ENCODE results near the gene MTRF1L. TPM values are rescaled to one million over a fixed set of nuclear protein-coding genes. Genes with fewer than 3 reads are reported as not detected.
"Not testable (repeated sequence)": the region's sequence is repeated elsewhere in the genome, so short reads cannot be mapped to it uniquely, and the experiment has no call there.

Gene MTRF1L
- total RNA-seq, 1 donor from 2014 or later: 6.3 TPM

DNA sequence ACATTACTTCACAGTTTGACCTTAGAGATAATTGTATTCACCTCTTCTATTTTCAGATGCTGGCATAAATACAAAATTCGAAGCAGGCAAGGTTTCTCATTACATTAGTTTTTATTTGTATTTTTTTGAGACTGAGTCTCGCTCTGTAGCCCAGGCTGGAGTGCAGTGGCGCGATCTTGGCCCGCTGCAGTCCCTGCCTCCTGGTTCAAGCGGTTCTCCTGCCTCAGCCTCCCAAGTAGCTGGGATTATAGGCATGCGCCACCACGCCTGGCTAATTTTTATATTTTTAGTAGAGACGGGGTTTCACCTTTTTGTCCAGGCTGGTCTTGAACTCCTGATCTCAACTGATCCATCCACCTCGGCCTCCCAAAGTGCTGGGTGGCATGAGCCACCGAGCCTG lies 17.2 kb downstream of the MTRF1L start:
- H3K4me3 ChIP-seq (ENCODE audit: low read length in 3 of 3): peak overlapping the region in 1 of 3 donors; percentile 86
- not testable (repeated sequence) for H3K9me3 ChIP-seq (ENCODE audit: control insufficient read depth in 3 of 3, low read length in 3 of 3); H3K36me3 ChIP-seq (ENCODE audit: control insufficient read depth in 3 of 3, insufficient read depth in 3 of 3, low read length in 3 of 3); H3K27me3 ChIP-seq (ENCODE audit: control insufficient read depth in 3 of 3, insufficient read depth in 3 of 3, low read length in 3 of 3); H3K9ac ChIP-seq (ENCODE audit: low read depth in 1 of 3, low read length in 3 of 3); H3K27ac ChIP-seq (ENCODE audit: low read depth, low read length)
- H3K4me1 ChIP-seq (ENCODE audit: control insufficient read depth in 3 of 3, insufficient read depth in 3 of 3, low read length in 3 of 3): peaks cover 13 to 28% (median 18%) of the 10 kb centered on the region in 3 donors

DNA sequence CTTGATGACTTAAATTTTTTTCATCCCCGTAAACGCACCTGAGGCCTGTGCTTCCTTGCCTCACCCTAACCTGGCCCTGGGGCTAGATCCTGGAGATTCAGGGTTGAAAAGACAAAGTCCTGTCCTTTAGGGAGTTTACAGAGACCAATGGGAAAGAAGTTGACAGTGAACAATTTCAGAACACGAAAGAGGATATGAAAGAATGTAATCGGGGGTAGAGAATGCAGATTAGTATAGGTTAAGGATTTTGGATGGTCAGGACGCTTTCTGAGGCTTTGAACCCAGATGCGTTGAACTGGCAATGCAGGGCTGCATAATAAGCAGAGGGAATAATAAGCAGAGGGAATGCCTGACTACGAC lies 18.0 kb downstream of the MTRF1L start:
- H3K9ac ChIP-seq (ENCODE audit: low read depth in 1 of 3, low read length in 3 of 3): peak overlapping the region; percentile 60 to 95 (median 84)
- H3K4me1 ChIP-seq (ENCODE audit: control insufficient read depth in 3 of 3, insufficient read depth in 3 of 3, low read length in 3 of 3): peaks cover 13 to 28% (median 18%) of the 10 kb centered on the region in 3 donors
- H3K27ac ChIP-seq (ENCODE audit: low read depth, low read length): peak overlapping the region; percentile 83
- peaks cover 0 to 3% (median 0%) of the 10 kb centered on the region in 3 donors for H3K36me3 ChIP-seq (ENCODE audit: control insufficient read depth in 3 of 3, insufficient read depth in 3 of 3, low read length in 3 of 3)
- H3K27me3 ChIP-seq (ENCODE audit: control insufficient read depth in 3 of 3, insufficient read depth in 3 of 3, low read length in 3 of 3): no peaks in the 10 kb centered on the region
- peak overlapping the region; percentile 86 to 98 (median 91) for H3K4me3 ChIP-seq (ENCODE audit: low read length in 3 of 3)
- no peaks in the 10 kb centered on the region for H3K9me3 ChIP-seq (ENCODE audit: control insufficient read depth in 3 of 3, low read length in 3 of 3)

DNA sequence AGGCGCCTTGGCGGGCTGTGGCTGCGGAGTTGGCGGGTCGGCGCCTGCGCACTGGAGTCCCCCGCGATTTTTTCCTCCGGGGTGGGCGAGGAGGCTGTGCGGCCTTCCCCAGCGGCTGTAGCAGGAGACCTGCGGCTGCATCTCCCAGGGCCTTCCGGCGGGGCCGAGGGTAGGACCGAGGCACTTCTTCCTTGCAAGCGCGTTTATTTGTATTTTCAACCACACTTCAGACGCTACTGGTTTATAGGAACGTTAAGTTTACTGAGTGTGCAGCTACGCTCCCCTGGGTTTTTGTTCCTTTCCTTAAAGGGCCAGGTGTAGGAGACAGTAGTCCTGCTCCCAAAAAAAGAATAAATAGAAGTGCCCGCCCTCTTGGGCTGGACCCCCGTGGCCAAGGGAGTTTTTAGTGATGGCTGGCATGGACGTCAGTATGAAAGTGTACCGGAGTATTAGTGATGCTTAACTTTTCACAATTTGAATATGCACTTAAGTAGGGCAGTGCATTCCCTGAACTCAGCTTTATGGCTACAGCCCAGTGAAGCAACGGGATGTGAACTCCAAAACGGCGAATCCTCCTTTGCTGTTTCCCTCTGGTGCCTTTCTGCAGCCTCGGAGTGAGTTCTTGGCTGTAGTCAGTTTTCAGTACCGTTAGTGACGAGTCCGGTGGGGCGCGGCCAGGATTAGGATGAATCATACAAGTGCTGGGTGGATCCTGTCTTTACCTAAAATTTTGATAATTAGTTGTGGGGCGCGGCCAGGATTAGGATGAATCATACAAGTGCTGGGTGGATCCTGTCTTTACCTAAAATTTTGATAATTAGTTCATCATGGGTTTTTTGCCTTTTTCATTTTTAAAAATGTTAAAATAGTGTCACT lies 18.6 kb downstream of the MTRF1L start:
- H3K27ac ChIP-seq (ENCODE audit: low read depth, low read length): peak overlapping the region; percentile 83
- peak overlapping the region; percentile 86 to 98 (median 91) for H3K4me3 ChIP-seq (ENCODE audit: low read length in 3 of 3)
- no peaks in the 10 kb centered on the region for H3K27me3 ChIP-seq (ENCODE audit: control insufficient read depth in 3 of 3, insufficient read depth in 3 of 3, low read length in 3 of 3)
- peaks cover 0 to 3% (median 0%) of the 10 kb centered on the region in 3 donors for H3K36me3 ChIP-seq (ENCODE audit: control insufficient read depth in 3 of 3, insufficient read depth in 3 of 3, low read length in 3 of 3)
- H3K9me3 ChIP-seq (ENCODE audit: control insufficient read depth in 3 of 3, low read length in 3 of 3): no peaks in the 10 kb centered on the region
- peak overlapping the region; percentile 84 to 95 (median 91) for H3K9ac ChIP-seq (ENCODE audit: low read depth in 1 of 3, low read length in 3 of 3)
- peaks cover 13 to 28% (median 18%) of the 10 kb centered on the region in 3 donors for H3K4me1 ChIP-seq (ENCODE audit: control insufficient read depth in 3 of 3, insufficient read depth in 3 of 3, low read length in 3 of 3)

DNA sequence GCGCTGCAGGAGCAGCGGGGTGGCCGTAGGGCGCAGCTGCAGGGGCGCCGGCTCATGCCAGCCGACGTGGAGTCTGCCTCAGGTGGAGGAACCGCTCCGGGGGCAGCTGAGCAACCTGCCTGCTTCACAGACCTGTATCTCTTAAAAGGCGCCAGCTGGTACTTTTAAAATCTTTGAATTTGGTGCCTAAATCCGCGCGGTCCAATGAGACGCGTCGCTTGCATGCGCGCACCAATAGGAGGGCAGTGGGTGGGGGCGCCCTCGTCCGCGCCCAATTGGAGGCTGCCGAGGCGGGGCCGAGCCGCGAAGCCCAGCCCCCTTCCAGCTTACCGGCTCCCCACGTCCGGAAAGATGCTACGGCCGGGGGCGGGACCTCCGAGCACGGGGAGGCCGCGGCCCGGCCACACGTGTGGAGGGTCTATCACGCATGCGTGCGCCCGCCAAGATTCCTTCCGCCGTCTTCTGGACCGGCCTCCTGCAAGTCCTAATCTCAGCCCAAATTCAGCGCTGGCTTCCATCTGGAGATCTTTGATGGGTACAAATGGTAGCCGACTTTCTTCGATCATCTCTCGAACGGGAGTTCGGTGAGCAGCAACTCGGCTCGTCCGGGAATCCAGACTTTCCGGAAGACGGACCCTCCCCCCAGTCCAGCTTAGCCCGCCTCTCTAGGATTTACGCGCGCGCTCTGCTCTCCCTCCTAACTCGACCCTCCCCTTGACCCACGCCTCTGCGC lies 19.4 kb downstream of the MTRF1L start, which contains the start of gene FBXO5:
Gene FBXO5, minus strand, starts transcription at position 138 of the 733 bp plus-strand sequence. Its CDS starts 82 bp downstream, at position 56.
- no peaks in the 10 kb centered on the region for H3K27me3 ChIP-seq (ENCODE audit: control insufficient read depth in 3 of 3, insufficient read depth in 3 of 3, low read length in 3 of 3)
- H3K9me3 ChIP-seq (ENCODE audit: control insufficient read depth in 3 of 3, low read length in 3 of 3): no peaks in the 10 kb centered on the region
- peaks cover 13 to 28% (median 18%) of the 10 kb centered on the region in 3 donors for H3K4me1 ChIP-seq (ENCODE audit: control insufficient read depth in 3 of 3, insufficient read depth in 3 of 3, low read length in 3 of 3)
- peaks cover 0 to 3% (median 0%) of the 10 kb centered on the region in 3 donors for H3K36me3 ChIP-seq (ENCODE audit: control insufficient read depth in 3 of 3, insufficient read depth in 3 of 3, low read length in 3 of 3)
- peak within 1 kb of the TSS; percentile 84 to 95 (median 91) for H3K9ac ChIP-seq (ENCODE audit: low read depth in 1 of 3, low read length in 3 of 3)
- H3K4me3 ChIP-seq (ENCODE audit: low read length in 3 of 3): peak within 1 kb of the TSS; percentile 86 to 98 (median 91)
- H3K27ac ChIP-seq (ENCODE audit: low read depth, low read length): peak within 1 kb of the TSS; percentile 83

DNA sequence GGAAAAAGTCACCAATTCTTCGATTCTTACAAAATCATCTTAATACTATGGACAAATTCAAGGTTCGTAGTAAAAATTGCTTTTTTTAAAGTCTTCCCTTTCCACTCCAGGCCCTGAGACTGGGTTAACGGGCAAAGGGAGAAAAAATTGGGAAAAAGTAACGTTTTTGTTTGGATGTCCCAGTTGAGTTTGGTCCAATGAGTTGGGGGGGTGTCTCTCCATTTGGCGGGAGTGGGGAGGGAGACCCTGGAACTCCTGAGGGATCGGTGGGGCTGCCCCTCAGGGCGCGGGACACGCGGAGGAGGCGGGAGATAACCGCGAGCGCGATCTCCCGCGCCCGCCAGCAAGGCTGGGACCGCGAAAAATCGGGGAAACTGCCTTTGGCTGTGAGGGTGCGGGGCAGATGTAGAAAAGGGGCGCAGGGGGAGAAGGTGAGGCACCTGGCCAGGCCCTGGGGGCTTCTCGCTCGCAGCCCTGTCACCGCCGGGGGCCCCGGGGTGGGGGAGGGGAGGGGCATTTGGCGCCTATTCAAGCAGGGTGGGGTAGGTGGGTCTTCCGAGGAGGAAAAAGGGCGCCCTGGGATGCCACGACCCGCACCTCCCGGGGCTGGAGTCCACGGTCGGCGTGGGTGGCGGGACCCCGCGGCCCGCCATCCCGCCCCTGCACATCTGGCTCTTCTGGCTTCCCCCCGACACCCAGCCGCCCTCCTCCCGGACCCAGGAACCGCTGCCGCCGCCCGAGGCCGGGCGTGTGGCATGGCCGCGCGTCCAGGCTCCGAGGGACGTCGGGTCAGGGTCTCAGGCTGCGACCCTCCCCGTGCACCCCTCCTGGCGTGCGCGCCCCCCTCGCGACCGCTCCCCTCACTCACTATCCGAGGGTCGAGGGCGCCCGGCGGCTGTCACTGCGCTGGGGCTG lies 20.3 kb downstream of the MTRF1L start:
- H3K27me3 ChIP-seq (ENCODE audit: control insufficient read depth in 3 of 3, insufficient read depth in 3 of 3, low read length in 3 of 3): no peaks in the 10 kb centered on the region
- H3K9ac ChIP-seq (ENCODE audit: low read depth in 1 of 3, low read length in 3 of 3): no peak overlapping the region
- peaks cover 0 to 3% (median 0%) of the 10 kb centered on the region in 3 donors for H3K36me3 ChIP-seq (ENCODE audit: control insufficient read depth in 3 of 3, insufficient read depth in 3 of 3, low read length in 3 of 3)
- peaks cover 13 to 28% (median 18%) of the 10 kb centered on the region in 3 donors for H3K4me1 ChIP-seq (ENCODE audit: control insufficient read depth in 3 of 3, insufficient read depth in 3 of 3, low read length in 3 of 3)
- no peaks in the 10 kb centered on the region for H3K9me3 ChIP-seq (ENCODE audit: control insufficient read depth in 3 of 3, low read length in 3 of 3)
- H3K27ac ChIP-seq (ENCODE audit: low read depth, low read length): no peak overlapping the region
- peak overlapping the region; percentile 62 to 69 (median 64) for H3K4me3 ChIP-seq (ENCODE audit: low read length in 3 of 3)

DNA sequence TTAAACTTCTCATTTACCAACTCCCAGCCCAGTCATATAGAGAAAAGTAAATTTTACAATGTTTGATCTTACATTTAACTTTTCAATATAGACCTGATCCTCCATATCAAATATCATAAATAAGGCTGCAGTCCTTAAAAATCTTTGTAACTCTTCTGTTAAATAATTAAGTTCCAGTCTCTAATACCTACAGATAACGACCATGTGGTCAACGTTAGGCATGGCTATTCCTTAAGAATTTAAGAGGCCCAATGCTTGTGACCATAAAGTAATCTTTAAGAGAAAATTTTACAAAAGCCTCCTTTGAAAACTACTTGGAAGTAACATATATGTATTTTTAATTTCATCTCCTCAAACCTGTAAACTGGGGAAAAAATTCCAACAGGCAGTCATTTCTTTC lies 21.3 kb downstream of the MTRF1L start:
- Histone ChIP-seq H3K9ac (ENCODE audit: low read depth in 1 of 3, low read length in 3 of 3) (no peak overlapping the region), H3K27ac (ENCODE audit: low read depth, low read length) (no peak overlapping the region), H3K27me3 (ENCODE audit: control insufficient read depth in 3 of 3, insufficient read depth in 3 of 3, low read length in 3 of 3) (no peaks in the 10 kb centered on the region), H3K4me3 (ENCODE audit: low read length in 3 of 3) (no peak overlapping the region), H3K9me3 (ENCODE audit: control insufficient read depth in 3 of 3, low read length in 3 of 3) (no peaks in the 10 kb centered on the region), H3K4me1 (ENCODE audit: control insufficient read depth in 3 of 3, insufficient read depth in 3 of 3, low read length in 3 of 3) (peaks cover 13 to 28% (median 18%) of the 10 kb centered on the region in 3 donors), H3K36me3 (ENCODE audit: control insufficient read depth in 3 of 3, insufficient read depth in 3 of 3, low read length in 3 of 3) (no peaks in the 10 kb centered on the region)

DNA sequence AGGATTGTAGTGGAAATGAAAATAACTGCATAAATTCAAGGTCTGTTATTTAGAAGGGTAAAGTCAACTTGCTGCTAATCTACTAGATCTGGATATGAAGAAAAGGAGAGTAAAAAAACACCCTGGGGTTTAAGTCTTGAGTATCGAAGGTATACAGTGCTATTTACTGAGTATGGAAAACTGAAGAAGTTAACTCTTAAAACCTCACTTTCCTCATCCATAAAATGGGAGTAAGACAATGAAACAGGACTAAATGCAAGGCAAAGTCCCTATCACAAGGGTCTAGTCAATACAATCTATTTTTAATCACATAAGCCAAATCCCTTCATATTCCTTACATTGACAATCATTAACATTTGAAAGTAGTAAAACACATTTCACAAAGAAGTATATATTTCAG lies 21.9 kb downstream of the MTRF1L start:
- H3K4me1 ChIP-seq (ENCODE audit: control insufficient read depth in 3 of 3, insufficient read depth in 3 of 3, low read length in 3 of 3): peaks cover 13 to 28% (median 18%) of the 10 kb centered on the region in 3 donors
- no peak overlapping the region for H3K9ac ChIP-seq (ENCODE audit: low read depth in 1 of 3, low read length in 3 of 3)
- no peak overlapping the region for H3K27ac ChIP-seq (ENCODE audit: low read depth, low read length)
- H3K4me3 ChIP-seq (ENCODE audit: low read length in 3 of 3): no peak overlapping the region
- H3K36me3 ChIP-seq (ENCODE audit: control insufficient read depth in 3 of 3, insufficient read depth in 3 of 3, low read length in 3 of 3): no peaks in the 10 kb centered on the region
- H3K27me3 ChIP-seq (ENCODE audit: control insufficient read depth in 3 of 3, insufficient read depth in 3 of 3, low read length in 3 of 3): no peaks in the 10 kb centered on the region
- H3K9me3 ChIP-seq (ENCODE audit: control insufficient read depth in 3 of 3, low read length in 3 of 3): no peaks in the 10 kb centered on the region

DNA sequence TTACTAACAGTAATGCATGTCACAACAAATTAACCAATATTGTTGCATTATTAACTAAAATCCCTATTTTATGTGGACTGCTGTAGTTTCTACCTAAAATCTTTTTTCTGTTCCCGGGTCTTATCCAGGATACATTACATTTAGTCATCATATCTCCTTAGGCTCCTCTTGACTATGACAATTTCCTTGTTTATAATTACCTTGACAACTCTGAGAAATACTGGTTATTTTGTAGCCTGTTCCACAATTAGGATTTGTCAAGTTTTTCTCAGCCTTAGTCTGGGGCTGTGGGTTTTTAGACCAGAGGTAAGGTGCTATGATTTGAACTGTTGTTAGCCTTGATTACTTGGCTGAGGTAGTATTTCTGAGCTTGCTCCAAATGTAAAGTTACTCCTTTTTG lies 23.4 kb downstream of the MTRF1L start:
- peaks cover 5 to 15% (median 10%) of the 10 kb centered on the region in 3 donors for H3K4me1 ChIP-seq (ENCODE audit: control insufficient read depth in 3 of 3, insufficient read depth in 3 of 3, low read length in 3 of 3)

DNA sequence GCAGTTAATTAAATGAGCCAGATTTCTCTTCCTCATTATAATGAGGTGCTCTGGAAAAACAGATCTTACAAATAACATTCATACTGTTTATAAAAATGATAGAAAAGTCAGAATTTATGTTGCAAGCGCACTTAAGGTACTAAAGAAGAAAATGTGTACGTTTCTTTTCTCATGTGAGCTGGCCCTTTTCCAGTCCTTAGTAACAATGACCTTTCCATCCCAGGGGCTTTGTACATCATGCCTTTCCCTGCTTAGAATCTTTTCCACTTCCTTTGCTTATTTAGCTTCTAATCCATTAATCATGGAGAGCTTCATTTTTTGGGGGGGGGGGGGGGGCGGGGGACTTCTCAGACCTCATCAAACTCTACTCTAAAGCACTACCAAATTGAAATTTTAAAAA lies 24.5 kb downstream of the MTRF1L start:
- Histone ChIP-seq H3K9ac (ENCODE audit: low read depth in 1 of 3, low read length in 3 of 3) (no peak overlapping the region), H3K9me3 (ENCODE audit: control insufficient read depth in 3 of 3, low read length in 3 of 3) (no peaks in the 10 kb centered on the region), H3K27ac (ENCODE audit: low read depth, low read length) (no peak overlapping the region), H3K27me3 (ENCODE audit: control insufficient read depth in 3 of 3, insufficient read depth in 3 of 3, low read length in 3 of 3) (no peaks in the 10 kb centered on the region), H3K4me3 (ENCODE audit: low read length in 3 of 3) (no peak overlapping the region), H3K4me1 (ENCODE audit: control insufficient read depth in 3 of 3, insufficient read depth in 3 of 3, low read length in 3 of 3) (peaks cover 5 to 10% (median 8%) of the 10 kb centered on the region in 3 donors), H3K36me3 (ENCODE audit: control insufficient read depth in 3 of 3, insufficient read depth in 3 of 3, low read length in 3 of 3) (peaks cover 0 to 4% (median 0%) of the 10 kb centered on the region in 3 donors)

More for the DNA sequence above, 23.4 kb downstream of the MTRF1L start:
- H3K36me3 ChIP-seq (ENCODE audit: control insufficient read depth in 3 of 3, insufficient read depth in 3 of 3, low read length in 3 of 3): no peaks in the 10 kb centered on the region
- no peaks in the 10 kb centered on the region for H3K9me3 ChIP-seq (ENCODE audit: control insufficient read depth in 3 of 3, low read length in 3 of 3)
- no peaks in the 10 kb centered on the region for H3K27me3 ChIP-seq (ENCODE audit: control insufficient read depth in 3 of 3, insufficient read depth in 3 of 3, low read length in 3 of 3)
- H3K4me3 ChIP-seq (ENCODE audit: low read length in 3 of 3): no peak overlapping the region
- H3K9ac ChIP-seq (ENCODE audit: low read depth in 1 of 3, low read length in 3 of 3): no peak overlapping the region
- no peak overlapping the region for H3K27ac ChIP-seq (ENCODE audit: low read depth, low read length)

Data from skeletal muscle tissue (tissue), 4 donors.